GM12878 (cell line): ENCODE measurements around the gene VEGFB. TPM values are rescaled to one million over a fixed set of nuclear protein-coding genes. Genes with fewer than 3 reads are reported as not detected.

ENCODE experiments used
- ATAC-seq: fragments of 200-7000 bp; cut with Tn5 transposase; 3 replicates; pipeline ENCODE4 v1.9.1; 2020; ENCODE audit warnings: mild to moderate bottlenecking, moderate library complexity
- BruUV-seq: library from RNA; stranded (reverse); fragments of 400-500 nt; replicated peaks from 2 replicates; lab custom pipeline; 2021; lab: Mats Ljungman, UMichigan
- CTCF ChIA-PET: fragments of 300-600 bp; sonication (Branson Sonifier 250); formaldehyde crosslinking; extraction: SDS; loops from one replicate; lab custom pipeline; 2021; ENCODE audit warnings: inconsistent platforms; lab: Yijun Ruan, JAX
- POLR2A ChIA-PET: fragments of 350-600 bp; formaldehyde crosslinking; extraction: SDS; loops from one replicate; lab custom pipeline; 2021; ENCODE audit warnings: inconsistent platforms; lab: Charles Lee
- RAD21 ChIA-PET: fragments of 300-600 bp; sonication (Branson Sonifier 250); formaldehyde crosslinking; loops from one replicate; lab custom pipeline; 2023; ENCODE audit warnings: antibody characterized with exemption; ENCODE audit not compliant: unreplicated experiment; lab: Charles Lee
- SMC1A ChIA-PET: fragments of 300-600 bp; sonication (Branson Sonifier 250); formaldehyde crosslinking; loops from one replicate; lab custom pipeline; 2023; ENCODE audit not compliant: unreplicated experiment, uncharacterized antibody; lab: Charles Lee
- DNase-seq: peaks from one replicate; pipeline ENCODE4 v3.0.0-alpha.2; 2011; ENCODE audit warnings: low read depth, low spot score
- FAIRE-seq: peaks from 3 replicates; lab custom pipeline; 2011; peaks lifted over from hg19 to GRCh38; lab: Jason Lieb, UNC
- H2AFZ ChIP-seq: 2 replicates; pipeline ENCODE4 v1.6.0; 2011; ENCODE audit warnings: low read depth, low read length, control low read depth; ENCODE audit not compliant: control insufficient read depth
- H3K27ac ChIP-seq: 2 replicates; pipeline ENCODE4 v1.5.1; 2011; ENCODE audit warnings: control low read depth; ENCODE audit not compliant: control insufficient read depth, insufficient read depth
- H3K27me3 ChIP-seq, 2 experiments: replicated peaks in 1 of 2; 2 replicates each; pipeline versions ENCODE4 v1.6.0 to v1.6.1; 2011; ENCODE audit warnings: low read length in 1 of 2; ENCODE audit not compliant: control insufficient read depth in 2 of 2, insufficient read depth in 2 of 2
- H3K36me3 ChIP-seq, 2 experiments: 2 replicates each; pipeline ENCODE4 v1.5.1; 2011; ENCODE audit warnings: low read length in 1 of 2; ENCODE audit not compliant: control insufficient read depth in 2 of 2, insufficient read depth in 2 of 2
- H3K4me1 ChIP-seq: 2 replicates; pipeline ENCODE4 v1.6.1; 2011; ENCODE audit warnings: mild to moderate bottlenecking, low read length, moderate library complexity, mixed read lengths; ENCODE audit not compliant: control insufficient read depth, insufficient read depth
- H3K4me2 ChIP-seq: 2 replicates; pipeline ENCODE4 v1.6.0; 2011; ENCODE audit warnings: control low read depth; ENCODE audit not compliant: control insufficient read depth, insufficient read depth
- H3K4me3 ChIP-seq: fragments of 200-600 bp; sonication (generic); 2 replicates; pipeline ENCODE4 v1.5.1; 2016
- H3K79me2 ChIP-seq: 2 replicates; pipeline ENCODE4 v1.6.0; 2011; ENCODE audit warnings: low read length; ENCODE audit not compliant: control insufficient read depth, insufficient read depth
- H3K9ac ChIP-seq: 2 replicates; pipeline ENCODE4 v1.8.0; 2011; ENCODE audit warnings: low read length, control low read depth, mixed read lengths; ENCODE audit not compliant: control insufficient read depth, insufficient read depth
- H3K9me3 ChIP-seq: replicated peaks from 3 replicates; pipeline ENCODE4 v1.5.1; 2011; ENCODE audit warnings: mild to moderate bottlenecking, low read length; ENCODE audit not compliant: control insufficient read depth, insufficient read depth
- H4K20me1 ChIP-seq: 2 replicates; pipeline ENCODE4 v1.6.0; 2011; ENCODE audit not compliant: control insufficient read depth, insufficient read depth
- JUND ChIP-seq: IDR thresholded peaks from 2 replicates; pipeline ENCODE4 v1.6.1; 2012; ENCODE audit warnings: low read depth, mild to moderate bottlenecking, low read length, improper control_type of control experiment, moderate library complexity
- MXI1 ChIP-seq: fragments of 150-350 bp; IDR thresholded peaks from 2 replicates; pipeline ENCODE4 v1.6.1; 2011; ENCODE audit warnings: low read depth, mild to moderate bottlenecking, inconsistent platforms, low read length, improper control_type of control experiment
- NKRF ChIP-seq: fragments of 450-650 bp; conservative IDR thresholded peaks from 2 replicates; pipeline ENCODE4 v1.6.1; 2017; ENCODE audit warnings: mild to moderate bottlenecking, moderate library complexity
- NRF1 ChIP-seq: conservative IDR thresholded peaks from 2 replicates; pipeline ENCODE4 v1.6.1; 2011; ENCODE audit warnings: mild to moderate bottlenecking, low read depth, low read length, improper control_type of control experiment
- WGBS: methylation state at CpG from one replicate; pipeline ENCODE4 v1.1.6; 2016; ENCODE audit warnings: low lambda C conversion rate; ENCODE audit not compliant: insufficient replicate concordance, insufficient coverage; ENCODE audit errors: missing lambda C conversion rate; 5-methylcytosine and 5-hydroxymethylcytosine counted together
- in situ Hi-C: fragments of 300-500 bp; cut with MboI; formaldehyde crosslinking; loops from 9 replicates; pipeline ENCODE4 v1.14.3; 2018; ENCODE audit warnings: mixed read lengths
- intact Hi-C: fragments of 100-400 bp; cut with micrococcal nuclease; formaldehyde crosslinking; loops from one replicate; pipeline ENCODE4 v1.14.2; 2022; ENCODE audit not compliant: unreplicated experiment
- polyA plus RNA-seq, 11 experiments: library from polyadenylated mRNA; depleted of rRNA in 4 of 11; unstranded in 6 of 11; stranded (reverse) in 5 of 11; fragments of >200 nt; fragmentation: Nextera tagmentation in 4 of 11; fragmentation: Illumina TruSeq in 1 of 11; extraction: Ambion mirVana in 4 of 11; extraction: Trizol in 1 of 11; gene quantifications; 1 replicate in 1 of 11; 2 replicates in 10 of 11; pipeline versions ENCODE4 v1.2.1 to v1.2.3, GENCODE V29; 2011 to 2016; ENCODE audit warnings: inconsistent platforms in 2 of 11, missing spikeins in 2 of 11, low read depth in 1 of 11
- total RNA-seq, 4 experiments: library from RNA; depleted of rRNA in 3 of 4; stranded (reverse); fragments of >200 nt in 3 of 4; fragmentation: Illumina TruSeq in 1 of 4; extraction: Trizol in 1 of 4; gene quantifications; 2 replicates each; pipeline versions ENCODE4 v1.2.1 to v1.2.3, GENCODE V29; 2013 to 2021

Gene VEGFB
- total and polyA plus RNA-seq, 10 of the 15 experiments (the other 5 are each of a cell fraction or from before 2014, with no cell fraction given), result 7.0 to 75.8 (median 20.3) TPM

- Histone ChIP-seq H3K9me3 (no peaks in the 10 kb centered on the region), H4K20me1 (no peaks in the 10 kb centered on the region), H2AFZ (no peak overlapping the region), H3K9ac (no peak overlapping the region), H3K27me3 (no peaks in the 10 kb centered on the region), H3K4me1 (peaks cover 6% of the 10 kb centered on the region), H3K36me3 (no peaks in the 10 kb centered on the region; a peak in 2 of 4 replicates), H3K4me2 (no peak overlapping the region), H3K4me3 (no peak overlapping the region), H3K27ac (no peak overlapping the region), H3K79me2 (no peaks in the 10 kb centered on the region; the same call in 1 of the 2 replicates)
- in situ Hi-C loops, result no loop called here
- no TSS peak for BruUV-seq
- ATAC-seq (no peak), FAIRE-seq (no peak), DNase-seq (no peak)
- intact Hi-C loops, result no loop called here
- RAD21 ChIA-PET, result no interaction called here
- POLR2A ChIA-PET, result interaction anchor here (1.9 kb wide), 1 partner anchor 17 kb away, joined by 5 read pairs; no protein-coding TSS in a partner anchor
- SMC1A ChIA-PET, result interaction anchor here (1.1 kb wide), 1 partner anchor 49 kb away, joined by 5 read pairs; no protein-coding TSS in a partner anchor
- CTCF ChIA-PET, result interaction anchor here (1.1 to 1.3 kb wide), 2 partner anchors 51 to 64 kb away, joined by 3 read pairs; partner anchors contain the start of genes PRDX5 and TRMT112
- no peak for TF ChIP-seq NRF1
- no peak for TF ChIP-seq MXI1
- TF ChIP-seq NKRF, result no peak
- no peak for TF ChIP-seq JUND
- WGBS, result 51% methylated on average over 5 of the region's 5 CpGs
Measured at GRCh38 chr11:64253481-64253880, 19.1 kb downstream of the VEGFB start.
